NB4 (cell line): ENCODE results near the gene FSCN2.

Source experiments
- DNase-seq: peaks from one replicate; pipeline ENCODE4 v3.0.0; 2010; ENCODE audit warnings: low read depth
- H3K4me3 ChIP-seq: one replicate; pipeline ENCODE4 v1.5.1; 2011; ENCODE audit warnings: mild to moderate bottlenecking, low read depth, low read length, moderate library complexity
- MYC ChIP-seq: IDR thresholded peaks from 2 replicates; pipeline ENCODE4 v1.6.1; 2011; ENCODE audit warnings: low read depth, low read length
- POLR2A ChIP-seq: IDR thresholded peaks from 2 replicates; pipeline ENCODE4 v1.6.1; 2011; ENCODE audit warnings: mild to moderate bottlenecking; ENCODE audit not compliant: insufficient read length; ENCODE audit errors: extremely low read depth
- TF ChIP-seq, protein P1 (sequence below): IDR thresholded peaks from 2 replicates; pipeline ENCODE4 v1.6.1; 2011; ENCODE audit warnings: low read depth, low read length
- TF ChIP-seq, protein P2 (sequence below): IDR thresholded peaks from one replicate; pipeline ENCODE4 v1.5.1; 2012; ENCODE audit warnings: low read depth, low read length

FSCN2 gene

DNA sequence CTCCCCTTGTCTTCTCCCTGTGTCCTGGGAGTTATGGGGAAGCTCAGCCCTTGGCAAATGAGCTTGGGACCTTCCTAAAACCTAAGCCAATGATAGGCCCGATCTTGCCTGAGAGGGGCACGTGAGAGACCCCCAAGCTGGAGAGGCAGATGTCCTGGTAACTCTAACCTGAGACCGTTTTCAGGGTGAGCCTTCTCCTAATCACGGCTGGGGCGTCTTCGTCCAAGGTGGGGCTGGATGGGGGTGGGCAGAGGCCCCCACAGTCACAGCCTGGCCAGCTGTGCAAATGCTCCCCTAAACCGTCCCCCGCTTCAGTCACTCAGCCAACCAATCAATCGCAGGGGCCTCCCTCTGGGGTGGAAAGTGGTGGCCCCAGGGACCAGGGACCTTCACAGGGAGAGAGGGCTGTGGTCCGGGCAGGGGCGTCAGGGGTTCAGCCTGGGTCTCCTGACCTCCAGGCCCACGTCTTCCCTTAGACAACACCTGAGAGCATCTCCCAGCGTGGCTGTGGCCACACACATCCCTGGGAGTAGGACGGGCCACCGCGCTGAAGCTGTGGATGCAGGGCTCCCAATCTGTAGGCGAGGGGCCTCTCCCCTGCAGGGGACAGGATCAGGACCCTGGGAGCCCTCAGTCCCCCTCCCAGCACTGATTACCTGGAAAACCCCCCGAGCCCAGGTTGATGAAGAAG, 46.2 kb upstream of the FSCN2 start:
- no peak for DNase-seq
- TF ChIP-seq, protein P1, sequence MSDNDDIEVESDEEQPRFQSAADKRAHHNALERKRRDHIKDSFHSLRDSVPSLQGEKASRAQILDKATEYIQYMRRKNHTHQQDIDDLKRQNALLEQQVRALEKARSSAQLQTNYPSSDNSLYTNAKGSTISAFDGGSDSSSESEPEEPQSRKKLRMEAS, result no peak
- no peak for TF ChIP-seq POLR2A
- H3K4me3 ChIP-seq, result no peak overlapping the region

DNA sequence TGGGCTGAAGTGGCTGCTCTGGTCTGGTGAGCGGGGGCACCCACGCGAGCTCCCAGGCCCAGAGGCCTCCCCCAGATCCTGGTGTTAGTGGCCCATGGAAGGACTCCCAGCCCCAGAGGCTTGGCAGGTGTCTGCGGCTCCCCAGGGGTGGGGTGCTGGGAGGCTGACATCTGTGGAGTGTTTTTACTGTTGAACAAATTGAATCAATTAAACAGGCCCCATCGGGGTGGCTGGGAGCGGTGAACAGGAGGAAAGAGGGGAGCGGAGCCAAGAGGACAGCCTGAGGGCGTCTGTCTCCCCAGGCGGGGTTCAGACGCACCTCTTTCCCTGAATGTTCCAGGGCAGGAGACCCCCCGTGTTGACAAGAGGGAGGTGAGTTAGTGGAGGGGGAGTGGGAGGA, 45.5 kb upstream of the FSCN2 start:
- H3K4me3 ChIP-seq, result no peak overlapping the region
- no peak for DNase-seq
- TF ChIP-seq MYC (no peak), POLR2A (no peak)
- TF ChIP-seq, protein P2, sequence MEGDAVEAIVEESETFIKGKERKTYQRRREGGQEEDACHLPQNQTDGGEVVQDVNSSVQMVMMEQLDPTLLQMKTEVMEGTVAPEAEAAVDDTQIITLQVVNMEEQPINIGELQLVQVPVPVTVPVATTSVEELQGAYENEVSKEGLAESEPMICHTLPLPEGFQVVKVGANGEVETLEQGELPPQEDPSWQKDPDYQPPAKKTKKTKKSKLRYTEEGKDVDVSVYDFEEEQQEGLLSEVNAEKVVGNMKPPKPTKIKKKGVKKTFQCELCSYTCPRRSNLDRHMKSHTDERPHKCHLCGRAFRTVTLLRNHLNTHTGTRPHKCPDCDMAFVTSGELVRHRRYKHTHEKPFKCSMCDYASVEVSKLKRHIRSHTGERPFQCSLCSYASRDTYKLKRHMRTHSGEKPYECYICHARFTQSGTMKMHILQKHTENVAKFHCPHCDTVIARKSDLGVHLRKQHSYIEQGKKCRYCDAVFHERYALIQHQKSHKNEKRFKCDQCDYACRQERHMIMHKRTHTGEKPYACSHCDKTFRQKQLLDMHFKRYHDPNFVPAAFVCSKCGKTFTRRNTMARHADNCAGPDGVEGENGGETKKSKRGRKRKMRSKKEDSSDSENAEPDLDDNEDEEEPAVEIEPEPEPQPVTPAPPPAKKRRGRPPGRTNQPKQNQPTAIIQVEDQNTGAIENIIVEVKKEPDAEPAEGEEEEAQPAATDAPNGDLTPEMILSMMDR, result no peak
- TF ChIP-seq, protein P1, result no peak

DNA sequence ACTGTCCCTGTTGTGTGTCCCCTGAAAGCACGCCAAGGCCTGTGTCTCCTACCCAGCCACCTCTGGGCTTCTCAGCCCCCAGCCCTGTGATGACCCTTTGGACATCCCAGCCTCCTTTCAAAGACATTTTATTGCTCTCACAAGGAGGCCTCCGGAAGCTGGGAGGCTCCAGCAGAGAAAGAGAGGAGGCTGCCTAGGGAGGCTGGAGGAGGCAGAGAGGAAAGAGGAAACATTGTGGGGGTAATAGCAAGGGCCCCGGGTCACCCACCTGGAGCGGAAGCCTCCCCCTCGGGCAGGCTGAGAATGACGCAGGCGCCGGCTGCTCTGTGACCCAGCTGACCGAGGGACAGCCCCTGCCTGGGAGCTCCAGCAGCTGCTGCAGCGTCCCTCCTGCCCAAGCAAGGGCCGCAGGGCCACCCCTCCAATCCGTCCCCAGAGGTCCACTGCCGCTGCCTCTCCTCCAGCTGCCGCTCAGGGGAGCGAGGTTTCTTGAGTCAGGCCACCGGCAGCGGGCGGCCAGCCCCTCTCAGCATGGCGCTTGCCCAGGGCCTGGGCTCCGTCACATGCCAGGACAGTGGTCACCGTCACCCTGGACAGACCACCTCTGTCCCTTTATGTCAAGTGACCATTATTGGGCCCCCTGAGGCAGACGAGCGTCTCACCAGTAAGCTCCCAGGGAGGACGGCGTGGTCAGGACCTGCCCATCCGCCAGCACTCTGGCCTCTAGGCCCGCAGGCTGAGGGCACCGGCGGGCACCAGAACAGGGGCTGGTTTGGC, 44.9 kb upstream of the FSCN2 start:
- TF ChIP-seq MYC (no peak), POLR2A (no peak)
- TF ChIP-seq, protein P2, result no peak
- TF ChIP-seq, protein P1, result no peak
- H3K4me3 ChIP-seq, result no peak overlapping the region
- DNase-seq, result no peak

DNA sequence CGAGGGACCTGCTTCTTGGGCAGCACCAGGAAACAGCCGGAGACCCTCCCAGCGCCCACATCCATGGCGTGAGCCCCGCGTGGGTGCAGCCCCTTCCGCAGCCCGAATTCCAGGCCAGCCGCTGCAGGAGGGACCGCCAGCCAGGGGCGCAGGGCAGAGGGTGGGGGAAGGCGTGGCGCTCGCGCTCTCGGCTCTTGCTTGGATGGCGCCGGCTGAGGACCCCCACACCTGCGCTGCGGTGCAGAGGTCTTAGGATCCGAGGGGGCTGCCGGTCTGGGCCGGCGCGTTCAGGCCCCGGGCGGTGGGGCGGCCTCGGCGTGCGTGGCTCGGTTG, 44.3 kb upstream of the FSCN2 start:
- no peak for DNase-seq
- no peak overlapping the region for H3K4me3 ChIP-seq
- TF ChIP-seq POLR2A, result no peak
- TF ChIP-seq, protein P1, result no peak
- no peak for TF ChIP-seq MYC
- TF ChIP-seq, protein P2, result no peak

DNA sequence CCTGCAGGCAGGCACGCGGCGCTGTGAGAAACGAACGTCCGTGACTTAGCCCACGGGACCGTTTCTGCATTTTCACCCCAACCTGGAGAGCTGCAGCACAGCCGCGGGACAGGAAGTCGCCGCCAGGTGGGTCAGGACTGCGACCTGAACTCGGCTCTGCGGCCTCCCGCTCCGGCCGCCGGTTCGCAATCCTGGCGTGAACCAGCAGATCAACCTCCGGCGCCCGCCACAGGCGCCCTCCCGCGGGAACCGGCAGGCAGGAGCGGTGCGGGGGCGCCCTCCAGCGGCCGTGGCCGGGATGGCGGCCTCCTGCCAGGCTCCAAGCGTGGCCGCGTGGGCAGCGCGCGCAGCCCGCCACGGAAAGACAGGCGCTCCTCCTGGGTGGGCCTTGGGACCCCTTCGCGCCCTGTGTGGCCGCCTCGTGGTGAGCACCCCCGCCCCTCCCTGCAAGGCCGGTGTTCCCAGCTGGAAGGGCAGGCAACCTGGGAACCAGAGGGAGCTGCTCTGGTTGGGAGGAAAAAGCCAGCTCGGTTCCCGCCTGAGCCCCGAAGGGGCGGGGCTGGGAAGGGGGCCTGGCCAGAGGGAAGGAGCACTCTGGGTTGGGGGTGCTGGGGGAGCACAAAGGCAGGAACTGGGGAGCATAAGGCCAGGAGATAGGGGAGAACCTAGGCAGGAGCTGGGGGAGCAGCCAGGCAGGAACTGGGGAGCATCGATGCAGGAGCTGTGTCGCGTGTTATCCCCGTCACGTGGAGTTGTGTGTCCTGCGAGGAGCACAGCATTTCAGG, 43.8 kb upstream of the FSCN2 start:
- H3K4me3 ChIP-seq, result no peak overlapping the region
- DNase-seq, result peak; percentile 85
- TF ChIP-seq, protein P1, result peak; percentile 60
- peak; percentile 83 for TF ChIP-seq MYC
- TF ChIP-seq, protein P2, result peak; percentile 74
- no peak for TF ChIP-seq POLR2A

DNA sequence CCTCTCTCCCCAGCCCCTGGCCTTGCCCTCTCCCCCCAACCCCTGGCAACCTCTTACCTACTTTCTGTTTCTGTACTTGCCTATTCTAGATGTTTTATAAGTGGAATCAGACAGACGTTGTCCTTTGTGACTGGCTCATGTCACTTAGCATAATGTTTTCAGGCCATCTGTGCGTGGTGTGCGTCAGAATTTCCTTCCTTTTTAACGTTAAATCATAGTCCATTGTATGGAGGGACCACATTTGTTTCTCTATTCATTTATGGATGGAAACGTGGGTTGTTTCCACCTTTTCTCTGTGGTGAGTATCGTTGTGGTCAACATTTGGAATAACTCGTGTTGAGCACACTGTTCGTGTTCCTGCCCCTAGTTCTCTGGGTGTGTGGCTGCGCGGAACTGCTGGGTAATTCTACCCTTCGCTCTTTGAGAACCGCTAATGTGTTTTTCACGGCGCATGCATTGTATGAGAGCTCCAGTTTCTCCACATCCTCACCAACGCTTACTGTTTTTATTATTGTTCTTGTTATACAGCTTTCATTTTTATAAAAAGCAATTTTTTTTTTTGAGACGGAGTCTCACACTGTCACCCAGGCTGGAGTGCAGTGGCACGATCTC, 41.9 kb upstream of the FSCN2 start:
- TF ChIP-seq MYC (no peak), POLR2A (no peak)
- TF ChIP-seq, protein P2, result no peak
- TF ChIP-seq, protein P1, result no peak
- no peak overlapping the region for H3K4me3 ChIP-seq
- no peak for DNase-seq
